ENCODE results near the gene DENND1C. TPM values are rescaled to one million over a fixed set of nuclear protein-coding genes. Genes with fewer than 3 reads are reported as not detected.

Gene DENND1C
- total RNA-seq, 1 donor from 2014 or later = not detected

DNA sequence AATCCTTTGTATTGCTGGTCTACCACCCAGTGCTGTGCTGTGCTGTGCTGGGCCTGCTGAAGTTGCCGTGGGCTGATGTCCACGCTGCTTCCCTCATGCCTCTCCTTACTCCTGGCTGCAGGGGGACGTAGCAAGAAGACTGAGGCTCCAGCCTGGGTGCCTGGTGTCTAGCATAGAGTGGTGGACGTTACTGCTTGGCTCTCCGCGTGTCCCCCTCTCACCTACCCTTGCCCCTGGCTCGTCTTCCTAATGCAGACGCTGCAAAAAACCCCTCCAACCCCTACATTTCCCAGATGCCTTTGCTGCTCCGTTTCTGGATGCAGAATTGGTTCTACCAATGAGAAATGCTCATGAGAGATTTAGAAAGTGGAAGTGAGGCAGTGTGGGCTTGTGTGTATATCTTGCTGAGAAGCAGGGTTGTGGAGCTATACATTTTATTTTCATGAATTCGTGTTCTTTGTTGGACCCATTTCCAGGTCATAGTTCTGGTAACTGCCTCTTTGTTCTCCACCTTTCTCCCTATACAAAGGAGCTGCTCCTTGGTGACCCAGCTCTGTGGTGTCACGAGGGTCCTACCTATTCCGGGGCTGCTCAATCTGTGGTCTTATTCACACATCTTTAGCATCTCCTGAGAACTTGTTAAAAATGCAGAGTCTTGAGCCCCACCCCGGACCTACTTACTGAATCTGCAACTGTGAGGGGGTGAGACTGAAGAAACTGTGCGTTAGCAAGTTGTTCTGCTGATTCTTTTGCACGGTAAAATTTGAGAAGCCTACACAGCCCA, 7.9 kb upstream of the DENND1C start:
- Mint-ChIP-seq H3K4me3 (no peak overlapping the region), H3K27me3 (ENCODE audit: insufficient read depth, low read depth) (peaks cover 10% of the 10 kb centered on the region), H3K27ac (no peak overlapping the region), H3K9me3 (peaks cover 5% of the 10 kb centered on the region), H3K4me1 (peaks cover 9% of the 10 kb centered on the region), H3K36me3 (no peaks in the 10 kb centered on the region)
- no peak overlapping the region for H3K27ac ChIP-seq
- no peak for DNase-seq (ENCODE audit: low spot score)
- H3K4me1 ChIP-seq = no peaks in the 10 kb centered on the region
- peak overlapping the region; percentile 26 for H2AFZ ChIP-seq (replicated peaks)
- no peak overlapping the region for H3K4me2 ChIP-seq
- no peaks in the 10 kb centered on the region for H3F3A ChIP-seq (ENCODE audit: low read depth)
- no peaks in the 10 kb centered on the region for H3K79me2 ChIP-seq (ENCODE audit: low read depth)
- no peaks in the 10 kb centered on the region for H3K36me3 ChIP-seq
- TF ChIP-seq, protein P1, sequence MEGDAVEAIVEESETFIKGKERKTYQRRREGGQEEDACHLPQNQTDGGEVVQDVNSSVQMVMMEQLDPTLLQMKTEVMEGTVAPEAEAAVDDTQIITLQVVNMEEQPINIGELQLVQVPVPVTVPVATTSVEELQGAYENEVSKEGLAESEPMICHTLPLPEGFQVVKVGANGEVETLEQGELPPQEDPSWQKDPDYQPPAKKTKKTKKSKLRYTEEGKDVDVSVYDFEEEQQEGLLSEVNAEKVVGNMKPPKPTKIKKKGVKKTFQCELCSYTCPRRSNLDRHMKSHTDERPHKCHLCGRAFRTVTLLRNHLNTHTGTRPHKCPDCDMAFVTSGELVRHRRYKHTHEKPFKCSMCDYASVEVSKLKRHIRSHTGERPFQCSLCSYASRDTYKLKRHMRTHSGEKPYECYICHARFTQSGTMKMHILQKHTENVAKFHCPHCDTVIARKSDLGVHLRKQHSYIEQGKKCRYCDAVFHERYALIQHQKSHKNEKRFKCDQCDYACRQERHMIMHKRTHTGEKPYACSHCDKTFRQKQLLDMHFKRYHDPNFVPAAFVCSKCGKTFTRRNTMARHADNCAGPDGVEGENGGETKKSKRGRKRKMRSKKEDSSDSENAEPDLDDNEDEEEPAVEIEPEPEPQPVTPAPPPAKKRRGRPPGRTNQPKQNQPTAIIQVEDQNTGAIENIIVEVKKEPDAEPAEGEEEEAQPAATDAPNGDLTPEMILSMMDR (IDR thresholded peaks at IDR 0.05) = no peak
- H3K9ac ChIP-seq = no peak overlapping the region
- H3K9me3 ChIP-seq (ENCODE audit: low read depth) = no peaks in the 10 kb centered on the region
- H3K4me3 ChIP-seq = no peak overlapping the region
- H4K20me1 ChIP-seq (ENCODE audit: low read depth) = no peaks in the 10 kb centered on the region
- no peaks in the 10 kb centered on the region for H3K27me3 ChIP-seq

DNA sequence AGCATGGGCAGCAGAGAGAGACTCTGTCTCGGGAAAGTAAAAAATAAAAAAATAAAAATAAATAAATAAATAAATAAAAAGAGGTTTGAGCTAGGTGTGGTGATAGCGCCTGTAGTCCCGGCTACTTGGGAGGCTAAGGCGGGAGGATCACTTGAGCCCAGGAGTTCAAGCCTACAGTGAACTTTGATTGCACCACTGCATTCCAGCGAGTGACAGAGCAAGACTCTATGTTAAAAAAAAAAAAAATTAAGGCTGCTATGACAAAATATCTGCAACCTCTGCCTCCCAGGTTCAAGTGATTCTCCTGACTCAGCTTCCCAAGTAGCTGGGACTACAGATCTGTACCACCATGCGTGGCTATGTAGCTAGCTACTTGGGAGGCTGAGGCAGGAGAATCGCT, 3.2 kb upstream of the DENND1C start:
- H3K79me2 ChIP-seq (ENCODE audit: low read depth) = no peaks in the 10 kb centered on the region
- Mint-ChIP-seq H3K36me3 (no peaks in the 10 kb centered on the region), H3K4me1 (peaks cover 17% of the 10 kb centered on the region), H3K9me3 (no peaks in the 10 kb centered on the region), H3K4me3 (no peak overlapping the region), H3K27ac (no peak overlapping the region), H3K27me3 (ENCODE audit: insufficient read depth, low read depth) (peaks cover 14% of the 10 kb centered on the region)
- H4K20me1 ChIP-seq (ENCODE audit: low read depth) = no peaks in the 10 kb centered on the region
- no peak for DNase-seq (ENCODE audit: low spot score)
- no peaks in the 10 kb centered on the region for H3K27me3 ChIP-seq
- H3K27ac ChIP-seq = no peak overlapping the region
- no peak overlapping the region for H3K9ac ChIP-seq
- H3K36me3 ChIP-seq = no peaks in the 10 kb centered on the region
- H3K9me3 ChIP-seq (ENCODE audit: low read depth) = no peaks in the 10 kb centered on the region
- no peaks in the 10 kb centered on the region for H3F3A ChIP-seq (ENCODE audit: low read depth)
- H3K4me1 ChIP-seq = peaks cover 2% of the 10 kb centered on the region
- H3K4me3 ChIP-seq = no peak overlapping the region
- H3K4me2 ChIP-seq = no peak overlapping the region
- TF ChIP-seq EZH2 (IDR thresholded peaks at IDR 0.05) (no peak), EZH2phosphoT487 (IDR thresholded peaks at IDR 0.05) (no peak)
- TF ChIP-seq, protein P1 (IDR thresholded peaks at IDR 0.05) = no peak
- H2AFZ ChIP-seq (replicated peaks) = no peak overlapping the region

DNA sequence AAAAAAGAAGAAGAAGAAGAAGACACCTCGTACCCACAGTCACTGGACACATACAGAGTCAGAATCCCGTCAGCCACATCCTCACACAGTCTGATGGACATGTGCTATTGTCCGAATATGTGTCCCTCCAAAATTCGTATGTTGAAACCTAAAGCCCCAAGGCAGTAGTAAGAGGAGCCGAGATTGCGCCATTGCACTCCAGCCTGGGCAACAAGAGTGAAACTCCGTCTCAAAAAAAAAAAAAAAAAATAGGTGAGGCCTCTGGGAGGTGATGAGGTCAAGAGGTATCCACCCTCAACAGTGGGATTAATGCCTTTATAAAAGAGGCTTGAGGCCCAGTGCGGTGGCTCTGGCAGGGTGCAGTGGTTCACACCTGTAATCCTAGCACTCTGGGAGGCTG, 2.6 kb upstream of the DENND1C start:
- no peak overlapping the region for H3K4me2 ChIP-seq

More for the DNA sequence above, 2.6 kb upstream of the DENND1C start:
- Mint-ChIP-seq H3K27me3 (ENCODE audit: insufficient read depth, low read depth) (peaks cover 14% of the 10 kb centered on the region), H3K36me3 (no peaks in the 10 kb centered on the region), H3K4me1 (peaks cover 11% of the 10 kb centered on the region), H3K4me3 (no peak overlapping the region), H3K9me3 (no peaks in the 10 kb centered on the region), H3K27ac (no peak overlapping the region)
- Histone ChIP-seq H3K79me2 (ENCODE audit: low read depth) (no peaks in the 10 kb centered on the region), H3K36me3 (no peaks in the 10 kb centered on the region), H3K4me1 (peaks cover 2% of the 10 kb centered on the region), H2AFZ (replicated peaks) (no peak overlapping the region), H3K9me3 (ENCODE audit: low read depth) (no peaks in the 10 kb centered on the region), H3F3A (ENCODE audit: low read depth) (no peaks in the 10 kb centered on the region), H3K27ac (no peak overlapping the region), H3K27me3 (no peaks in the 10 kb centered on the region), H3K4me3 (no peak overlapping the region), H4K20me1 (ENCODE audit: low read depth) (no peaks in the 10 kb centered on the region), H3K9ac (no peak overlapping the region)
- TF ChIP-seq, protein P1 (IDR thresholded peaks at IDR 0.05) = no peak
- TF ChIP-seq EZH2 (IDR thresholded peaks at IDR 0.05) (no peak), EZH2phosphoT487 (IDR thresholded peaks at IDR 0.05) (no peak)
- DNase-seq (ENCODE audit: low spot score) = no peak

Measured in neural progenitor cell (in vitro differentiated cells).